Measurements from ENCODE around the gene CLEC4A.
"Not testable (repeated sequence)": the region's sequence is repeated elsewhere in the genome, so short reads cannot be mapped to it uniquely, and the experiment has no call there.

Gene CLEC4A

DNA sequence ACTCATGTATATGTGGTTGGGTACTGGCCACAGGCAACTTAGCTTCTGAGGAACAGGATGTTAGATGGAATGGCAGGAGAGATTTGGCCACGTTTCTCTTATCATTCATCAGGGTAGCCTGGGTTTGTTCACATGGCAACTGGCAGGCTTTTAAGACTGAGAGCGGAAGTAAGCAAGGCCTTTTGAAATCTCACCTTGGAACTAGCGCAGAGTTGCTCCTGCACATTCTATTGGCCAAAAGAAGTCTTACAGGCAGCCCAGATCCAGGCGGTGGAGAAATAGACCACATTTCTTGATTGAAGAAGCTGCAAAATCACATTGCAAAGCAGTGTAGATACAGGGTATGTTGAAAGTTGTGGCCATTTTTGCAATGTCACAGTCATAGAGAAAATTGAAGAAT lies 3.7 kb downstream of the CLEC4A start:
- in situ Hi-C loops (cut with MboI; ENCODE audit: low pct_unique_long_range_greater_than_20kb, low sequenced_read_pairs) = no loop called here
- peak; percentile 86 for DNase-seq

DNA sequence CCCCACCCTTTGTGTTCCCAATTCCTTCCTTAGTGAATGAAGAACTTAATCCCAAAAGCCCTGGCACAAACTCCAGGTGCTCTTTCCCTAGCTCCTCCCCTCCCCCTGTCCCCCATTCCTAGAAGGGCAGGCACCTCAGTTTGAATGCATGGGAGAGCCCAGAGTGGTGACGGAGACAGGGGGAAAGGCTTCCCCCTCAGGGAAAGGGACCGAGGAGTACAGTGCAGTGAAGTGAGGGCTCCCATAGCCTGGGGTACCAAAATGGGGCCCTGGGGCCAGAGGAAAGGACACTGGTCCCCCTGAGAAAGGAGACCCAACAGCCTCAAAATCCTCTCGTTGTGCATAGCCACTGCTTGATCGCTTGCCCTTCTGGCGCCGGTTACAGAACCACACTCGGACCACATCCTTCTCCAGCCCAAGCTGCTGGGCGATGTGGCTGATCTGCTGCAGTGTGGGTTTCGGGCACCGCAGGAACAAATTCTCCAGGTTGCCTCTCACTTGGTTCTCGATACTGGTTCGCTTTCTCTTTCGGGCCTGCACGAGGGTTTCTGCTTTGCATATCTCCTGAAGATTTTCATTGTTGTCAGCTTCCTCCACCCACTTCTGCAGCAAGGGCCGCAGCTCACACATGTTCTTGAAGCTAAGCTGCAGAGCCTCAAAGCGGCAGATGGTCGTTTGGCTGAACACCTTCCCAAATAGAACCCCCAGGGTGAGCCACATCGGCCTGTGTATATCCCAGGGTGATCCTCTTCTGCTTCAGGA lies 10.4 kb downstream of the CLEC4A start:
- DNase-seq = not testable (repeated sequence)

DNA sequence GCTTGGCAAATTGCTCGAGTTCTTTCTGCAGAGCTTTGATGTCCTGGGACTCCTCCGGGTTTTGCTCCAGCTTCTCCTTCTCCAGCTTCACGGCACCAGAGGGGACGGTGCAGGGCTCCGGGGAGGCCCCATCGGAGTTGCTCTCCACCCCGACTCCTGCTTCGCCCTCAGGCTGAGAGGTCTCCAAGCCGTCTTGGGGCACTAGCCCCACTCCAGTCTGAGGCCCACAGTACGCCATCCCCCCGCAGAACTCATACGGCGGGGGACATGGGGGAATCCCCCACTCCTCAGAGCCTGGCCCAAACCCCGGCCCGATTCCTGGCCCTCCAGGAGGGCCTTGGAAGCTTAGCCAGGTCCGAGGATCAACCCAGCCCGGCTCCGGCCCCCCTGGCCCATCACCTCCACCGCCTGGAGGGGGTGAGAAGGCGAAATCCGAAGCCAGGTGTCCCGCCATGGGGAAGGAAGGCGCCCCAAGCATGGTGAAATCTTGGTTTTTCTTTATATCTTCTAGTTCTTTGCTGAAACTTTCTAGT lies 11.0 kb downstream of the CLEC4A start:
- in situ Hi-C loops (cut with MboI; ENCODE audit: low pct_unique_long_range_greater_than_20kb, low sequenced_read_pairs); DNase-seq: not testable (repeated sequence)

More for the DNA sequence above, 10.4 kb downstream of the CLEC4A start:
- in situ Hi-C loops (cut with MboI; ENCODE audit: low pct_unique_long_range_greater_than_20kb, low sequenced_read_pairs) = not testable (repeated sequence)

DNA sequence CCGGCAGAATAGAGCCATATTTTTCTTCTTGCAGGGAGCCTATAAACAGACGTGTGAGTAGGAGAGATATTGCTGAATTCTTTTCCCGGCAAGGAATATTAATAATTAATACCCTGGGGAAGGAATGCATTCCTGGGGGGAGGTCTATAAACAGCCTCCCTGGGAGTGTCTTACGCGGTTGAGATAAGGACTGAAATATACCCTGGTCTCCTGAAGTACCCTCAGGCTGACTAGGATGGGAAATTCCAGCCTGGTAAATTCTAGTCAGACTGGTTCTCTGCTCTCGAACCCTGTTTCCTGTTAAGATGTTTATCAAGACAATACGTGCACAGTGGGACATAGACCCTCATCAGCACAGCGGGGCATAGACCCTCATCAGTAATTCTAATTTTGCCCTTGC lies 18.2 kb downstream of the CLEC4A start:
- not testable (repeated sequence) for DNase-seq

DNA sequence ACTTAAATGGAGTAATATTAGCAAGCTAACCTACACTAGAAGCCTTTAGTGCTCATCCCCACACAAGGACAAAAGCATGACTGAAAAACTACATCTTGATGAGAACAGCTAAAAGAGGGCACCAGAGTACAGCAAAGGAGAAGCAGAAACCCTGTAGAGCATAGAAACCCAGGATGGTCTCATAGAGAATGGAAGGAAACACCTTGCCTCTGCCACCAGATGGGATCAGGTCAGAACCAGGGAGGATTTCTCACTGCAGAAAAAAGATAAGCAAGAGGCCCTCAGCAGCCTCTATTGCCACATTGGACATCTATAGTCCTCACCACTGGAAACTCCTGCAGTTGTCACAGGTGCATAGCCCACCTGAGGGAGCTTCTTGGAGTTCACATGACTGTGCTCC lies 19.8 kb downstream of the CLEC4A start:
- in situ Hi-C loops (cut with MboI; ENCODE audit: low pct_unique_long_range_greater_than_20kb, low sequenced_read_pairs) = no loop called here
- DNase-seq = no peak

More for the DNA sequence above, 18.2 kb downstream of the CLEC4A start:
- in situ Hi-C loops (cut with MboI; ENCODE audit: low pct_unique_long_range_greater_than_20kb, low sequenced_read_pairs) = not testable (repeated sequence)

DNA sequence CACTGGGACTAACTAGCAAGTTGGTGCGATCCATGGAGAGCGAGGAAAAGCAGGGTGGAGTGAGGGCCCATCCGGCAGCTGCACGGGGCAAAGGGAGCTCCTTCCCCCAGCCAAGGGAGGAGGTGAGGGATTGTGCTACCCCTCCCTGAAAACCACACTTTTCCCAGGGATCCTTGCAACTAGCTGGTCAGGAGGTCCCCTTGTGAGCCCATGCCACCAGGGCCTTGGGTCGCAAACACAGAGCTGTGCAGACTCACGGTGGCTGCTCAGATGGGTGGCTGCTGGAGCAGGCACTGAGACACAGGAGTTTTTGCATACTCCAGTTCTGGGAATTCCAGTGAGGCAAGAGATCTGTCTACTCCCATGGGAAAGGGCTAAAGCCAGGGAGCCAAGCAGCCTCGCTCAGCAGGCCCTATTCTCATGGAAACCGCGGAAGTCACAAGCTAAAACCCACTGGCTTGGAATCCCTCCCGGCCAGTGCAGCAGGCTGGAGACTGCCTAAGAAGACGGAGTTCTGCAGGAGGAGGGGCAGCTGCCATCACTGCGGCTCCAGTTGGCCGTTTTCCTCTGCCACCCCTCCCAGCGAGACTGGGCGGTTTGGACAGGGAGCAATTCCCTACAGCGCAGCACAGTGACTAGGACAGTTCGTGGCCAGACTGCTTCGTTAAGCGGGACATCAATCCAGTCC lies 22.5 kb downstream of the CLEC4A start:
- no peak for DNase-seq

DNA sequence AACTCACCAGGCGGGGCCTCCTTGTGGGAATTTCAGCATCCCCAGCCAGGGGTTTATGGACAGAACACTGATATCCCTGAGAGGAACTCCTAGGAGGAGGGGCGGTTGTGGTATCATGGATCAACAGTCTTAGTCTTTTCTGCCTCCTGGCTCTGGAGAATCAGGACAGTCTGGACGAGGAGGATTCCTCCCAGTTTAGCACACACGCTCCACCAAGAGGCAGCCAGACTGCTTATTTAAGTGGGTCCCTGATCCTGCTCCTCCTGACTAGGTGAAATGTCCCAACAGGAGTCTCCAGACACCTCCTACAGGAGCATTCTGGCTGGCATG lies 23.0 kb downstream of the CLEC4A start:
- in situ Hi-C loops (cut with MboI; ENCODE audit: low pct_unique_long_range_greater_than_20kb, low sequenced_read_pairs) = no loop called here
- DNase-seq = no peak

More for the DNA sequence above, 22.5 kb downstream of the CLEC4A start:
- in situ Hi-C loops (cut with MboI; ENCODE audit: low pct_unique_long_range_greater_than_20kb, low sequenced_read_pairs) = no loop called here

DNA sequence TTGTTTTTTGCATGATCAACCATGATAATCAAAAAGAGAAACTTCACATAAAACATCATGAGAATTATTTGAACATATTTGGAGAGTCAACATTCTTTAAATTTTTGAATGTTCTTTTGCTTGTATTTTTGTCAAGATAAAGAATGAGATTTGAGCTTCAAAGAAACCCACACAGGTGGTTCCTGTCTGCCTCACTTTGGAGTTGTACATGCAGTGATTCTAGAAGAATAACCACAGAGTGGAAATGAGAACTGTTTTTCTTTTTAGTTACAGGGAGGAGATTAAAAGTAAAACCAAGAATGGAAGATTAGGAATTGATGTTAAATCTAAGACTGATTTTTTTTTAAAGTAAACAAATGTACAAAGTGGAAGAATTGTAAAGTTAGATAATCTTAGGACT lies 31.1 kb downstream of the CLEC4A start:
- no peak for DNase-seq
- in situ Hi-C loops (cut with MboI; ENCODE audit: low pct_unique_long_range_greater_than_20kb, low sequenced_read_pairs) = no loop called here

DNA sequence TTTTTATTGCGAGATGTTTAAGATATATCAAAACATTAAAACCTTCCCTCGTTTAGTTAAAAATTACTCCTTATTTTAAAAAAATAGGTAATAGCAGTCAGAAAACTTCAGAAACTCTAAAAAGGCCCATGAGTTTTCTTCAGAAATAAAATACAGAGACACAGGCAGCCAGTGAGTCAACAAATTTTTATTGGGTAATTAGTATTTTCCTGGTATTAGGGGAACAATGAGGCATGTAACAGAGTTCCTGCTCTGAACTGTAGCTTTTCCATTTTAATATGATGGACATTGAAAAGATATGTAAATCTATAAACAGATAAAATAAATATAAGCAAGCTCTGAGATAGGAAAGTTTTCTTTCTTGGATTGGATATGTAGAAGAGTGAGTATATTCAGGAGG lies 33.0 kb downstream of the CLEC4A start:
- no peak for DNase-seq
- in situ Hi-C loops (cut with MboI; ENCODE audit: low pct_unique_long_range_greater_than_20kb, low sequenced_read_pairs) = no loop called here

DNA sequence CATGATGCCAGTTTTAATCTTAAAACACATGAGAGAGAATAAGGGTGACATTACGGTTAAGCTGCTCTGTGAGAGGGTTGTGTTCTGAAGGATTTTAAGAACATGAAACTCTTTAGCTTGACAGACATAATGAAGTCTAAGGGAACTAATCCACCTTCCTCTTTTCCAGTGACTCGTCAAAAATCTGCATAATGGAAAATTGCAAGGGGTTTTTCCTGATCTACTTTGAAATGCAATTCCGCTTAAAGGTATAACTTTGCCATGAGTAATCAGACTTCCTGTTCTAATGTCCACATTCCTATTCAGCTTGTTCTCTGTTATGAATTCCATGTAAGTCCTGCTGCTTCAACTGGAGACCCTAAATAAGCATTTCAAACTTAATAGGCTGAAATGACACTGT lies 33.4 kb downstream of the CLEC4A start, which contains the start of gene ZNF705A:
Gene ZNF705A (plus strand): TSS at position 171 of the 400 bp plus-strand sequence. CDS start 15,611 bp downstream, outside the sequence.
- in situ Hi-C loops (cut with MboI; ENCODE audit: low pct_unique_long_range_greater_than_20kb, low sequenced_read_pairs) = no loop called here
- DNase-seq = peak; percentile 76

DNA sequence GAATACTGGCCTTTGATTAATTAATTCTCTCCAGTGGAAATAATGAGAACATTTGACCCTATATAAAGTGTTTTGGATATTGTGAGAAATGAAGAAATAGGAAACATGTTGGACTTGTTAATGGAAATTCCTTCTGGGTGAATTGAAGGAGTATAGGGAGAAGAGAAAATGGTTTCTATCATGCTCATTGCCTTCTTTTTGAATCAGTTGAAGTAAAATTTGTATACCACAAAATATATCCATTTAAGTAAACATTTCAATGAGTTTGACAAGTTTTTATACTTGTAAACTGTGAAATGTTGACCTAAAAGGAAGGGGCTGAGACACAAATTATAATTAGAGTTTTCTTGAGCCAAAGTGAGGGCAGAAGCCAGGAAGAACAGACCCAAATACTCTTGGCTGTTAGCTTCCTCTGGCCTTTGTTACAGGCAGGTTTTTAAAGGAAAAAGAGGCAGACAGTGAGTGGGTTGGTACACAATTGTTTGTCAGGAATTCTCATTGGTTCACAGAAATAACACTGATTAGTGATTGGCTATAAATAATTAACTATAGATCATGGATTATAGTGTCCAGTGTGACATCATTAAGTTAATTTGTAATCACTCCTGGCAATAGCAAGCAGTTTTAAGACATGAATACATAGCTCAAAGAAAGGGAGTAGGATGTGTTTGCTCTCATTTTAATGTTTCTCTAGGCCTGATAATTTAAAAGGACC lies 34.2 kb downstream of the CLEC4A start:
- in situ Hi-C loops (cut with MboI; ENCODE audit: low pct_unique_long_range_greater_than_20kb, low sequenced_read_pairs) = no loop called here
- DNase-seq = no peak

DNA sequence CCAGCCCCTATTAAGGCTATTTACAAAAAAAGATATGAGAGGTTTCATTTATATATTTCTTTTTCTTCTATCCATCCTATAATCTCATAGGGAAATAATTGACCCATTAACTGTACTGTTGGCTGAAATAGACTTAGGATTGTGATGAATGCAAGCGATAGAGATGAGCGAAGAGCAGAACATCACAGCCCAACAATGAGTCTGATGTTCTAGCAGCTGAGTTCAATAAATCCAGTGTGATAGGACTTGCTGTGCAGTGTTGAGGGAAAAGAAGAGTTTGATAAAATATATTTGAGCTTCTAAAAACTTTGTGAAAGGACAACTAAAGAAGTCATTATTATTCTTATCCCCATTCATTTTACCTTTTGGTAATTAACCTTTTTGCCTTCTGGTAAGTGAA lies 49.5 kb downstream of the CLEC4A start:
- in situ Hi-C loops (cut with MboI; ENCODE audit: low pct_unique_long_range_greater_than_20kb, low sequenced_read_pairs); DNase-seq: not testable (repeated sequence)

DNA sequence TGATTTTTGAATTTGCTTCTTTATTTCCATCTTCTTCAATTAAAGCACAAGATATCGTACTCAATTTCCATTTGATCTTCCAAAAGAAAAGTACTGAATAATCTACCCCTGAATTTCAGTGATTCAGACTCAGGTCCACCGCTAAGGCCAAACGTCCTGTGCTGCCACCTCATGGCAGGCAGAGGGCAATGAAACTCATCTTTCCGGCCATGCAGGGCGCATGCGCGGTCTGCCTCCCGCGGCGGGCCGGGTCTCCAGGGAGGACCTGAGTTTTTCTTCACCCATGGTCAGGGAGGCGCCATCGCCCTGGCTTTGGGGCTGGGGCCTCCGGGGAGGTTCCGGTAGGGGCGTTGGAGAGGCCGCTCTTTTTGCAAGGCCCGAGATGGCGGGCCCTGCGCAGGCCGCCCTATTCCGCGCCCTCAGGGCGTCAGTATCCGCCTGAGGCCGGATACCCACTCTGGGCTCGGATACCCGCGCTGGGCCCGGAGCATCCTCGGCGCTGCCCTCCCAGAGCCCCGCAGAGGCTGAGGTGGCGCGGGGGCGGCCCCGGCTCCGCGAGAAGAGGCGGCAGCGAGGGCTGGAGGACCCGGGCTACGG lies 56.7 kb downstream of the CLEC4A start:
- DNase-seq = peak; percentile 70

DNA sequence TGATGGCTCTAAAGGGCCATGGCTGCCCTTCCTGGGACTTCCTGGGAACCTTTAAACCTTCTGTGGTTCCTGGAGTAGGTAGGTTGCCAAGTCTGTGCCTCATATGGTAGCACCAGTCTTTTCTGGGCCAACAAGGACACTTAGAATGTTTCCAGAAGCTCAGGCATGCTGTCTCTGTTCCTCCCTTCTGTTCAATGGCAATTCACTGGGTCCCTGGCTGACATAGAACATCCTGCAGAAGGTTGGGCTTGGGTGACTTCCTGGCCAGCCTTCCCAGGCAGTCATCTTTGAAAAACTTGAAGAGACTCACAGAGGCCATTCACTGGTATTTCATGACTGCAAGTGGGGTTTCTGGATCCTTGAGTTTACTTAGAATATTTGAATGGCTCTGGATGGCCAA lies 57.9 kb downstream of the CLEC4A start:
- DNase-seq; in situ Hi-C loops (cut with MboI; ENCODE audit: low pct_unique_long_range_greater_than_20kb, low sequenced_read_pairs): not testable (repeated sequence)

More for the DNA sequence above, 56.7 kb downstream of the CLEC4A start:
- in situ Hi-C loops (cut with MboI; ENCODE audit: low pct_unique_long_range_greater_than_20kb, low sequenced_read_pairs) = not testable (repeated sequence)

DNA sequence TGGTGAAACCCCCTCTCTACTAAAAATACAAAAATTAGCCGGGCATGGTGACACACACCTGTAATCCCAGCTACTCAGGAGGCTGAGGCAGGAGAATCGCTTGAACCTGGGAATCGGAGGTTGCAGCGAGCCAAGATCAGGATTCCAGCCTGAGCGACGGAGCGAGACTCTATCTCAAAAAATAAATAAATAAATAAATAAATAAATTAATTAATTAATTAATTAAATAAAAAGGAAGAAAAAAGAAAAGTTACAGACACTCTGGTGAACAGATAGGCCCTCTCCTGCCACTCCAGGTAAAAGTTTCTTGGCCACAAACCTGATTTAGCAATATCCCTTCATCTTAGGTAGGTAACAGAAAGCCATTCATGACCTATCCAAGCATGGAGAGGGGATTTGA lies 59.5 kb downstream of the CLEC4A start:
- DNase-seq; in situ Hi-C loops (cut with MboI; ENCODE audit: low pct_unique_long_range_greater_than_20kb, low sequenced_read_pairs): not testable (repeated sequence)

DNA sequence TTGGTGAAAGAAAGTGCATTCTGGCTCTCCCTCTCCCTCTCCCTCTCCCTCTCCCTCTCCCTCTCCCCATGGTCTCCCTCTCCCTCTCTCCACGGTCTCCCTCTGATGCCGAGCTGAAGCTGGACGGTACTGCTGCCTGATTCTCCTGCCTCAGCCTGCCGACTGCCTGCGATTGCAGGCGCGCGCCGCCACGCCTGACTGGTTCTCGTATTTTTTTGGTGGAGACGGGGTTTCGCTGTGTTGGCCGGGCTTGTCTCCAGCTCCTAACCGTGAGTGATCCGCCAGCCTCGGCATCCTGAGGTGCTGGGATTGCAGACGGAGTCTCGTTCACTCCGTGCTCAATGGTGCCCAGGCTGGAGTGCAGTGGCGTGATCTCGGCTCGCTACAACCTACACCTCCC lies 59.9 kb downstream of the CLEC4A start:
- in situ Hi-C loops (cut with MboI; ENCODE audit: low pct_unique_long_range_greater_than_20kb, low sequenced_read_pairs); DNase-seq: not testable (repeated sequence)

DNA sequence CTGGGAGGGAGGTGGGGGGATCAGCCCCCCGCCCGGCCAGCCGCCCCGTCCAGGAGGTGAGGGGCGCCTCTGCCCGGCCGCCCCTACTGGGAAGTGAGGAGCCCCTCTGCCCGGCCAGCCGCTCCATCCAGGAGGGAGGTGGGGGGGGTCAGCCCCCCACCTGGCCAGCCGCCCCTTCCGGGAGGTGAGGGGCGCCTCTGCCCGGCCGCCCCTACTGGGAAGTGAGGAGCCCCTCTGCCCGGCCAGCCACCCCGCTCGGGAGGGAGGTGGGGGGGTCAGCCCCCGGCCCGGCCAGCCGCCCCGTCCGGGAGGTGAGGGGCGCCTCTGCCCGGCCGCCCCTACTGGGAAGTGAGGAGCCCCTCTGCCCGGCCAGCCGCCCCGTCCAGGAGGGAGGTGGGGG lies 60.8 kb downstream of the CLEC4A start:
- in situ Hi-C loops (cut with MboI; ENCODE audit: low pct_unique_long_range_greater_than_20kb, low sequenced_read_pairs); DNase-seq: not testable (repeated sequence)

DNA sequence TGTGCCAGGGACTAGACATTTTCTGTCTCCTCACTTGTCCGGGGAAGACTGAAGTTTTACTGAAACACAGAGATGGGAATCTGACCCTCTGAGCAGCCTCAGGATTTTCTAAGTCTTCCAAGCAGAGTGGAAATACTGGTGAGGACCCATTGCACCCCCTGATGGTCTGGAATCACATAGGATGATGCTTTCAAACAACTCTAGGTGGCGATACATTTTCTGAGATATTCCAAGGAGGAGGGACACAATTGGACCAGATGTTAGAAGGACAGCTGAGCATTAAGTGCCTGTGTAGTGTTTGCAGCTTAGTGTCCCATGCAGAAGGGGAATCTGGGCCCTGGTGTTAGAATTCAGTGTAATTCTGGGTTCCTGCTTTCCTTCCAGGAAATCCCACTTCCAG lies 64.7 kb downstream of the CLEC4A start:
- in situ Hi-C loops (cut with MboI; ENCODE audit: low pct_unique_long_range_greater_than_20kb, low sequenced_read_pairs); DNase-seq: not testable (repeated sequence)
